Esophagus (tissue), 2 donors: ENCODE results near the gene SEC16A. TPM values are rescaled to one million over a fixed set of nuclear protein-coding genes. Genes with fewer than 3 reads are reported as not detected.

ENCODE experiments used
- H3K27ac ChIP-seq, 2 donors: one replicate each; pipeline ENCODE4 v1.5.1; 2013; ENCODE audit warnings: low read depth in 2 of 2, mild to moderate bottlenecking in 2 of 2, inconsistent platforms in 1 of 2, low read length in 1 of 2, moderate library complexity in 1 of 2
- H3K27me3 ChIP-seq, 2 donors: one replicate each; pipeline ENCODE4 v1.6.1; 2013; ENCODE audit warnings: low read length in 2 of 2, control low read depth in 1 of 2, mild to moderate bottlenecking in 1 of 2; ENCODE audit not compliant: insufficient read depth in 2 of 2, control insufficient read depth in 1 of 2
- H3K36me3 ChIP-seq, 2 donors: one replicate each; pipeline ENCODE4 v1.6.1; 2013; ENCODE audit warnings: low read length in 1 of 2; ENCODE audit not compliant: control insufficient read depth in 2 of 2, insufficient read depth in 2 of 2
- H3K4me1 ChIP-seq, 2 donors: one replicate each; pipeline ENCODE4 v1.6.1; 2013; ENCODE audit warnings: low read length in 1 of 2; ENCODE audit not compliant: control insufficient read depth in 2 of 2, insufficient read depth in 2 of 2
- H3K4me3 ChIP-seq, 2 donors: one replicate each; pipeline ENCODE4 v1.5.1; 2013; ENCODE audit warnings: low read length in 2 of 2, mild to moderate bottlenecking in 2 of 2, low read depth in 1 of 2, moderate library complexity in 1 of 2
- H3K9me3 ChIP-seq, 2 donors: one replicate each; pipeline ENCODE4 v1.6.1; 2013; ENCODE audit warnings: mild to moderate bottlenecking in 2 of 2, low read depth in 1 of 2, low read length in 1 of 2, moderate library complexity in 1 of 2; ENCODE audit not compliant: control insufficient read depth in 2 of 2, insufficient read depth in 1 of 2
- WGBS, 2 donors: extraction: QIAGEN DNeasy Blood & Tissue Kit; methylation state at CpG; one replicate each; pipeline ENCODE4 v1.1.7; 2013; 5-methylcytosine and 5-hydroxymethylcytosine counted together
- polyA plus RNA-seq, 2 donors: library from polyadenylated mRNA; stranded (reverse); fragments of 200-250 nt; gene quantifications; one replicate each; pipeline ENCODE4 v1.2.3, GENCODE V29; 2013
- donor health status: healthy with polysubstance abuse.
- donor health status: Bipolar disorder and iron deficiency.

SEC16A gene
- polyA plus RNA-seq, 2 donors = 24.3 to 32.9 TPM

DNA sequence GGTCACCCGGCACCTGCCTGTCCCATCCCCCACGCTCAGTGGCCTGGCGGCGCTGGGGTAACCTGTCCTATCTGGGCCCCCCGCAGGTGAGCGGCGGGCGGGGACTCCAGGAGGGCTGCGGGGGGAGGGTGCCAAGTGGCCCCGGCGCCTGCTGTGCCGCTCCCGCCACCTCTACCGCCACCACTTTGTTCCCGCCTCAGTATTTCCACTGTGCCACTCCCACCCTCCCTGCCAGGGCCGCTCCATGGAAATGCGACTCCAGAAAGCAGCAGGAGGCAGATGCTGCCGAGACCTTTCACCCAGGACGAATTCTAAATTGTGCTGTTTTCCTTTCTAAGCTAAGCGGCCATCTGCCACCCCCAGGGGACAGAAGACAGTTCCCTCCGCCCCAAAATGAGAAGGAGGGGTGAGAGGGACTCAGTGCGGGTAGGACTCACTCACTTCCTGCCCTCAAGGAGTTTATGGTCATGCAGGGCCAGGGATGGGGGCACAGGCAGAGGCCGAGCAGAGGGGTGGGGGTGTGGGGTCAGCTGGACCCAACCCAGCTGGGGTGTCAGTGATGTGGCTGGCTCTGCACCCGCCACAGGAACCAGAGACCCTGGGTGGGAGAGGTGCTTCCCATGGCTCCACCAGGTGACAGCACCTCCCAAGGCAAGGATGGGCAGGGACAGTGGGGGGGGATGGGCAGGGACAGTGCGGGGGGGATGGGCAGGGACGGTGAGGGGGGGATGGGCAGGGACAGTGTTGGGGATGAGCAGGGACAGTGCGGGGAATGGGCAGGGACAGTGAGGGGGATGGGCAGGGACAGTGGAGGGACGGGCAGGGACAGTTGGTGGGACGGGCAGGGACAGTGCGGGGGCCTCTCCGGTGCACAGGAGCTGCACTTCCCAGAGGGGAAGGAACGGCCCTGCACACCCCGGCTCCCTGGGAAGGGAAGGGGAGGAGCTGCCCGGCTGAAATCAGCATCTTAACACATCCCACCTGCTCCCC lies 45.2 kb upstream of the SEC16A start:
- H3K27me3 ChIP-seq = no peaks in the 10 kb centered on the region
- peak overlapping the region in 1 of 2 donors; percentile 9 for H3K27ac ChIP-seq
- H3K36me3 ChIP-seq = peaks cover 0 to 19% of the 10 kb centered on the region in 2 donors
- H3K9me3 ChIP-seq = no peaks in the 10 kb centered on the region
- peaks cover 10 to 40% of the 10 kb centered on the region in 2 donors for H3K4me1 ChIP-seq
- 64 to 71% methylated on average over 30 to 34 of the region's 34 CpGs for WGBS, 2 donors
- no peak overlapping the region for H3K4me3 ChIP-seq

DNA sequence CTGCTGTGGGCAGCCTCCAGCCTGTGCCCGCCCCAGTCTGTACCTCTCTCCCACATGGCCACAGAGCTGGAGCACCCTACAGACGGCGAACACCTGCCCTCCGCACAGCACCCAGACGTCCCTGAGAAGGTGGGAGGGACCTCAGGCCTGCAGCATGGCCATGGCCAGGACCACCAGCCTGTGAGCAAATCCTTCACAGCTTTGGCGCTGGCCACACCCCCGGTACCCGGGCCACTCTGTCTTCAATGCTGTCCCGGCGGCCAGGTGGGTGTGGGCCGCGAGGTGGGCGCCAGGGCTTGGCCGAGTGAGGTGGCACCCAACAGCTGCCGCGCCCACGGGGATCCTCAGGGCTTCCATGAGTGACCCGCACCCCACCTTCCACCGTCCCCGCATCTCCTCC lies 44.3 kb upstream of the SEC16A start:
- Histone ChIP-seq H3K4me3 (no peak overlapping the region), H3K36me3 (peaks cover 0 to 27% of the 10 kb centered on the region in 2 donors), H3K27me3 (no peaks in the 10 kb centered on the region), H3K4me1 (peaks cover 4 to 32% of the 10 kb centered on the region in 2 donors), H3K27ac (peak overlapping the region in 1 of 2 donors; percentile 15), H3K9me3 (no peaks in the 10 kb centered on the region)
- WGBS, 2 donors = 75 to 83% methylated on average over 20 of the region's 20 CpGs

DNA sequence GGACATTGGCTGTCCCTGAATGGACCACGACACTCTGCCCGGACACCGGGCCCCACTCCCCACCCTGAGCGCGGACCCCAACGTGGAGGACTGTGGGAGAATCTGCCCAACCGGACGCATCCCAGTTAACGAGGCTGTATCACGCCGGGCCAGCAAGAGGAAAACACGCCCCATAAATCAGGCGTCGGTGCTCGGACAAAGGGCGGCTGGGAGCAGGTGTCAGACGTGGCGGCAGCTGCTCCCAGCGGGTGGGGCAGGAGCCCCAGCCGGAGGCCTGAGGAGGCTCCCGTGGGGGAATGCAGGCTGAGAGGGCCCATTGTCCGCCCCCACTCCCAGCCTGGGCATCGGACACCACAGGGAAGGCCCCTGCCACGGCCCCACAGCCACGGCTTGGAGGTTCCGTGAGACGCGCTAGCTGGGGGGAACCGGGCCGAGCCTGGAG lies 43.8 kb upstream of the SEC16A start:
- H3K9me3 ChIP-seq = no peaks in the 10 kb centered on the region
- H3K4me3 ChIP-seq = no peak overlapping the region
- peaks cover 4 to 27% of the 10 kb centered on the region in 2 donors for H3K4me1 ChIP-seq
- 66 to 75% methylated on average over 27 to 30 of the region's 30 CpGs for WGBS, 2 donors
- H3K27ac ChIP-seq = peak overlapping the region; percentile 15 to 19
- no peaks in the 10 kb centered on the region for H3K27me3 ChIP-seq
- H3K36me3 ChIP-seq = peaks cover 0 to 28% of the 10 kb centered on the region in 2 donors

DNA sequence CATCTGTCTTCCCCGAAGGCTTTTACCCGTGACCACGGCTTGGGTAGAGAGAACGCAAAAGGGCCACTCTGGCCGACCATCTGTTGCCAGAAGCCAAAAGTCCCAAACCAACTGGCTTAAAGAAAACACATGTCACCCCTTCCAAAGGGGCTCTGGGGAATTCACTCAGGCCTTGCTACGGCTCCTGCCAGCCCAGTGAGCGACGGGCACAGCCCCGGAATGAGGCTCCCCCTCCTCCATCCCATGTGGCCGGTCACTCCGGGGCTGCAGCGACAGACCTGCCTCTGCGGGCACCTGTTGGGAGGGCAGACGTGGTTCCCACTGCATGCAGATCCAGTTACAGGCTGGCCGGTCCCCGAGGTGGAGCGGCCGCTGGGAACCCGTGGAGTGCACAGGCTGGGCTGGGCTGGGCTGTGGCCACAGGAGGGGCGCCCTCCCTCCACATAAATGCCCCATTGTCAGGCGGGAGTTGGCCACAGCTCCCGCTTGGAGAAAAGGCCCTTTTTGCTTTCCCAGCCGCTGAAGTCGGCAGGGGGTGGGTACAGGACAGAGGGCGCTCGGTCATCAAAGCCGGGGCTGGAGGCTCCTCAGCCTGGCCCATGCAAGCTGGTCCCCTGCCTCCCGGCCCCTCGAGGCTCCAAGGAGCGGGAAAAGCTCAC lies 43.1 kb upstream of the SEC16A start:
- peak overlapping the region; percentile 8 to 19 for H3K27ac ChIP-seq
- no peaks in the 10 kb centered on the region for H3K9me3 ChIP-seq
- peaks cover 0 to 31% of the 10 kb centered on the region in 2 donors for H3K36me3 ChIP-seq
- H3K4me3 ChIP-seq = no peak overlapping the region
- H3K4me1 ChIP-seq = peaks cover 4 to 22% of the 10 kb centered on the region in 2 donors
- WGBS, 2 donors = 60 to 69% methylated on average over 30 of the region's 30 CpGs
- no peaks in the 10 kb centered on the region for H3K27me3 ChIP-seq

DNA sequence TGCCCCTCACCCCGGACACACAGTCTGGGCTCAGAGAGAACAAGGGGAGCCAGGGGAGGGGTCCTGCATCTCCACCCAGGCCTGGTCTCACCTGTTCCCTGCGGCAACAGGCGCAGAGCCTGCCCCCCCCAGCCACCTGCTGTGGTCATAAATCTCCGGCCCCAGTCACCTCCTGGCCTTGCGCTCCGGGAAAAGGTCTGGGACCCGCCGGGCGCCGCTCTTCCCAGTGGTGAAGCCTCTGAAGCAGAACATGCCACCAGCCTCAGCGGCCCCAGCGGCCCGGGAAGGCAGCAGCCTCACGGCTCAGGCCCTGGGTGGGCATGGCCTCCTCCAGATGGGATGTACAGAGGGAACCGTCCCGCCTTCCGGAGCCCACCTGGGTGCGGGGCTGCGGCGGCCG lies 42.4 kb upstream of the SEC16A start:
- Histone ChIP-seq H3K27me3 (no peaks in the 10 kb centered on the region), H3K9me3 (no peaks in the 10 kb centered on the region), H3K4me1 (peaks cover 4 to 17% of the 10 kb centered on the region in 2 donors), H3K36me3 (peaks cover 0 to 32% of the 10 kb centered on the region in 2 donors), H3K27ac (no peak overlapping the region), H3K4me3 (no peak overlapping the region)
- WGBS, 2 donors = 74 to 88% methylated on average over 21 of the region's 21 CpGs

DNA sequence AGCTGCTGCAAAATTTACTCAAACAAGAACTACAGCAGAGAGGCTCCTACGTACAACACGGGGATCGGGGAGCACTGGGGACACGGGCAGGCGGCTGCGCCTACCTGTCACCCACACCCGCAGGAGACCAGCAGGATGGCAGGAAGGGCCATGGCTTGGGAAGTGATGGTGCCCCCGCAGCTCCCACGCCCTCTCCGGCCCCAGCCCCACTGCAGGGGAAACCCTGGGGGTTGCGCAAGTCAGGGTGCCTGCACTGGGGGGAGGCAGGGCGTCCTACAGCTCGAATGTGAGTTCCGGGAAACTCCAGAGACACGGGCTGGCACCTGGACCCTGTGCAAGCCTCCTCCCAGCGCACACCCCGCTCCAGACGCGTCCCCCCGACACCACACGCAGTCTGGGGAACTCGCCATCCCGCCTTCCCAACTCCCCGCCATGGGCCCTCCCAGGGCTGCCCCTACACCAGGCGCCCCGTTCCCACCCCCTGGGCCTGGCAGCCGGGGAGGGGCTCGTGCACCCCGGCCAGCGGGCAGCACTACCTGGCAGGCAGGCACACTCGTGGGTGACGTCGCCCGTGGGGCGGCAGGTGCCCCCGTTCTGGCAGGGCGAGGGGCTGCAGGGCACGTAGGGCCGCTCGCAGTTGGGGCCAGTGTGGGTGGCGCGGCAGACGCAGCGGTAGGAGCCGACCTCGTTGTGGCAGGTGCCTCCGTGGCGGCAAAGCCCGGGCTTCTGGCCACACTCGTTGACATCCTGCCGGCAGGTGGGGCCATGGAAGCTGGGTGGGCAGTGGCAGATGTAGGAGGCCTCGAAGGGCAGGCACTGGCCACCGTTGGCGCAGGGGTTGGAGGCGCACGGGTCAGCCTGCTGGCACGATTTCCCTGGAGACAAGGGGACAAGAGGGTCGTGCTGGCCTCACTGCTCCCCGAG lies 39.7 kb upstream of the SEC16A start:
- no peak overlapping the region for H3K4me3 ChIP-seq
- H3K9me3 ChIP-seq = peaks cover 0 to under 1% of the 10 kb centered on the region in 2 donors
- 82 to 88% methylated on average over 56 to 59 of the region's 59 CpGs for WGBS, 2 donors
- no peaks in the 10 kb centered on the region for H3K27me3 ChIP-seq
- peaks cover 0 to 12% of the 10 kb centered on the region in 2 donors for H3K4me1 ChIP-seq
- H3K27ac ChIP-seq = no peak overlapping the region
- peaks cover 0 to 51% of the 10 kb centered on the region in 2 donors for H3K36me3 ChIP-seq

DNA sequence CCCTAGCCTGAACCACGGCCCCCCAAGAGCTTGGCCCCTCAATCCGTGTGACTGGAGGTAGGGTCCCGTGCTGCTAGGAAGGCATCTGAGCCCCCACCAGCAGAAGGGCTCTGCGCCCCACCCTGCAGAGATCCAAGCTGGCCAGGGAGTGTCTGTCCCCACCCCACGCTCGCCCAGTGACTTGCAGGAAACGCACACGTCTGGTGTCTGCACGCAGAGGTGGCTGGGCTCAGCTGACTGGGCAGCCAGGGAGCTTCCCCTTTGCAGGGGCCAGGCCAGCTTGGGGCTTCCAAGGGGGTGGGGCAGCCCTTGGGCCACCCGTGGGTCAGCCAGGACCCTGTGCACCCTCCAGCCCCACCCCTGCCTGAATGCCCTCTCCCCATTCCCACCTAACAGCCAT lies 38.7 kb upstream of the SEC16A start:
- Histone ChIP-seq H3K27me3 (no peaks in the 10 kb centered on the region), H3K4me1 (peaks cover 0 to 11% of the 10 kb centered on the region in 2 donors), H3K9me3 (peaks cover 0 to 3% of the 10 kb centered on the region in 2 donors), H3K27ac (no peak overlapping the region), H3K36me3 (peaks cover 0 to 62% of the 10 kb centered on the region in 2 donors), H3K4me3 (no peak overlapping the region)
- 76 to 86% methylated on average over 10 of the region's 10 CpGs for WGBS, 2 donors

DNA sequence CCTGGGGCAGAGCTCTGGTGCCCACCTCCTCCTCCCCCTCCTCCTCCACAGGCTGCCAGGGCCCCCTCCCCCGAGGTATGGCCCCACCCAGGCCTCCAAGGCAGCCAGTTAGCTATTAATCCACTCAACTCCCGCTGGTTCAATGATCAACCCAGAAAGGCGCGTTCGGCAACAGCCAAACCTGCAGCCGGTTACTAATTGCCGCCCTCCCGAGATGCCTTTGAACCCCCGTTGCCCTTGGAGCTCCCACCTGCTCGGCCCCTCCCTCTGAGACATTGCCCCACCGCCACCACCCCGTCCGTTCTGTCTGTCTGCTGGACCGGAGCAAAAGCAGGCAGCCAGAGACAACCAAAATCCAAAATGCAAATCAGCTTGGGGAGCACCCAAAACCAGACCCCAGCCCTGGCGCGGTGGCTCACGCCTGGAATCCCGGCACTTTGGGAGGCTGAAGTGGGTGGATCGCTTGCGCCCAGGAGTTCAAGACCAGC lies 37.3 kb upstream of the SEC16A start:
- peaks cover 0 to 70% of the 10 kb centered on the region in 2 donors for H3K36me3 ChIP-seq
- no peaks in the 10 kb centered on the region for H3K27me3 ChIP-seq
- H3K27ac ChIP-seq = no peak overlapping the region
- peaks cover 0 to 4% of the 10 kb centered on the region in 2 donors for H3K4me1 ChIP-seq
- WGBS, 2 donors = 71 to 84% methylated on average over 19 to 20 of the region's 20 CpGs
- no peak overlapping the region for H3K4me3 ChIP-seq
- peaks cover 0 to 3% of the 10 kb centered on the region in 2 donors for H3K9me3 ChIP-seq
